CD14-positive monocyte (primary cell): ENCODE results near the gene YJU2. TPM values are rescaled to one million over a fixed set of nuclear protein-coding genes. Genes with fewer than 3 reads are reported as not detected.
A peak's percentile ranks its signal among the peaks of the same experiment; 100 is the strongest.
"Not testable (repeated sequence)": the region's sequence is repeated elsewhere in the genome, so short reads cannot be mapped to it uniquely, and the experiment has no call there.

Experiments
- DNase-seq, 3 donors: peaks; one replicate each; pipeline ENCODE4 v3.0.0-alpha.2; 2011 to 2022
- H2AFZ ChIP-seq: 2 replicates; pipeline ENCODE4 v1.6.0; 2012; ENCODE audit warnings: mild to moderate bottlenecking, low read depth, low read length, inconsistent platforms; ENCODE audit not compliant: insufficient read depth, poor library complexity, severe bottlenecking
- H3K27ac ChIP-seq, 2 donors: 1 replicate in 1 of 2; 2 replicates in 1 of 2; pipeline ENCODE4 v1.5.1; 2012 to 2013; ENCODE audit warnings: low read length in 2 of 2, control low read depth in 1 of 2, inconsistent platforms in 1 of 2, low read depth in 1 of 2, mild to moderate bottlenecking in 1 of 2
- H3K27me3 ChIP-seq, 2 donors: one replicate each; pipeline versions ENCODE4 v1.6.0 to v1.6.1; 2011 to 2013; ENCODE audit warnings: low read length in 2 of 2; ENCODE audit not compliant: control insufficient read depth in 2 of 2, insufficient read depth in 2 of 2
- H3K36me3 ChIP-seq, 2 donors: replicated peaks in 1 of 2; 1 replicate in 1 of 2; 2 replicates in 1 of 2; pipeline versions ENCODE4 v1.5.1 to v1.6.1; 2012 to 2013; ENCODE audit warnings: low read length in 2 of 2, control low read depth in 1 of 2, inconsistent platforms in 1 of 2, mild to moderate bottlenecking in 1 of 2; ENCODE audit not compliant: insufficient read depth in 2 of 2, control insufficient read depth in 1 of 2
- H3K4me1 ChIP-seq, 2 donors: 1 replicate in 1 of 2; 2 replicates in 1 of 2; pipeline versions ENCODE4 v1.5.1 to v1.6.1; 2012 to 2013; ENCODE audit warnings: low read length in 2 of 2, control low read depth in 1 of 2, inconsistent platforms in 1 of 2, mild to moderate bottlenecking in 1 of 2, moderate library complexity in 1 of 2; ENCODE audit not compliant: insufficient read depth in 2 of 2, control insufficient read depth in 1 of 2
- H3K4me2 ChIP-seq: replicated peaks from 2 replicates; pipeline ENCODE3; 2012; ENCODE audit warnings: low read length, moderate library complexity, mild to moderate bottlenecking; ENCODE audit not compliant: poor library complexity, severe bottlenecking; ENCODE audit errors: extremely low read depth
- H3K4me3 ChIP-seq, 3 experiments: fragments of 200-600 bp in 1 of 3; sonication (generic) in 1 of 3; replicated peaks in 1 of 3; 1 replicate in 2 of 3; 2 replicates in 1 of 3; pipeline ENCODE4 v1.5.1; 2011 to 2013; ENCODE audit warnings: low read length in 3 of 3, mild to moderate bottlenecking in 3 of 3, control low read depth in 2 of 3, low read depth in 2 of 3, inconsistent platforms in 1 of 3, moderate library complexity in 1 of 3
- H3K79me2 ChIP-seq: 2 replicates; pipeline ENCODE4 v1.6.0; 2012; ENCODE audit warnings: mild to moderate bottlenecking, control low read depth, inconsistent platforms, low read length, moderate library complexity; ENCODE audit not compliant: insufficient read depth
- H3K9ac ChIP-seq: 2 replicates; pipeline ENCODE4 v1.6.0; 2017; ENCODE audit warnings: low read length, mild to moderate bottlenecking; ENCODE audit not compliant: insufficient read depth, poor library complexity, severe bottlenecking
- H3K9me3 ChIP-seq, 2 donors: replicated peaks in 1 of 2; 1 replicate in 1 of 2; 2 replicates in 1 of 2; pipeline versions ENCODE4 v1.5.1 to v1.6.1; 2012 to 2013; ENCODE audit warnings: low read length in 2 of 2, control low read depth in 1 of 2; ENCODE audit not compliant: control insufficient read depth in 1 of 2, insufficient read depth in 1 of 2
- H4K20me1 ChIP-seq: 2 replicates; pipeline ENCODE4 v1.6.0; 2012; ENCODE audit warnings: mild to moderate bottlenecking, low read length, control low read depth, moderate library complexity; ENCODE audit not compliant: insufficient read depth
- H3K27ac Mint-ChIP-seq, 7 donors: one replicate each; pipeline ENCODE4 v1.8.0; 2020; ENCODE audit warnings: mild to moderate bottlenecking in 7 of 7, mixed read lengths in 7 of 7, moderate library complexity in 6 of 7, inconsistent platforms in 2 of 7
- H3K27me3 Mint-ChIP-seq, 3 donors: one replicate each; pipeline ENCODE4 v1.8.0; 2021 to 2022; ENCODE audit warnings: low read depth in 3 of 3, mild to moderate bottlenecking in 3 of 3, mixed read lengths in 3 of 3, moderate library complexity in 3 of 3, inconsistent platforms in 1 of 3
- H3K36me3 Mint-ChIP-seq, 2 donors: one replicate each; pipeline ENCODE4 v1.8.0; 2020; ENCODE audit warnings: mixed read lengths in 2 of 2, inconsistent platforms in 1 of 2, mild to moderate bottlenecking in 1 of 2
- H3K4me1 Mint-ChIP-seq: one replicate; pipeline ENCODE4 v1.8.0; 2020; ENCODE audit warnings: mild to moderate bottlenecking, mixed read lengths
- H3K4me3 Mint-ChIP-seq, 2 donors: one replicate each; pipeline ENCODE4 v1.8.0; 2020; ENCODE audit warnings: mild to moderate bottlenecking in 2 of 2, mixed read lengths in 2 of 2, moderate library complexity in 1 of 2
- H3K9me3 Mint-ChIP-seq, 7 donors: one replicate each; pipeline ENCODE4 v1.8.0; 2020 to 2022; ENCODE audit warnings: mixed read lengths in 7 of 7, mild to moderate bottlenecking in 6 of 7, moderate library complexity in 6 of 7, inconsistent platforms in 2 of 7
- WGBS: methylation state at CpG from one replicate; pipeline ENCODE4 v1.1.5; 2013; ENCODE audit warnings: missing lambda C conversion rate; ENCODE audit not compliant: insufficient coverage; 5-methylcytosine and 5-hydroxymethylcytosine counted together
- intact Hi-C, 2 donors: fragments of 100-400 bp; cut with micrococcal nuclease; formaldehyde crosslinking; loops; one replicate each; pipeline versions ENCODE4 v1.15.0 to v1.15.1; 2023
- polyA plus RNA-seq, 3 donors: library from polyadenylated mRNA; depleted of rRNA in 1 of 3; unstranded in 2 of 3; stranded (reverse) in 1 of 3; fragments of 300-500 nt in 2 of 3; fragments of >200 nt in 1 of 3; fragmentation: Illumina TruSeq in 2 of 3; gene quantifications; 1 replicate in 2 of 3; 2 replicates in 1 of 3; pipeline ENCODE4 v1.2.3, GENCODE V29; 2012 to 2021
- TF ChIP-seq, protein P1 (sequence below): fragments of 200-600 bp; IDR thresholded peaks from one replicate; pipeline ENCODE4 v1.8.0; 2022; ENCODE audit warnings: antibody characterized with exemption, mild to moderate bottlenecking

Gene YJU2
- polyA plus RNA-seq, 3 donors, result 8.6 to 19.3 (median 13.4) TPM

DNA sequence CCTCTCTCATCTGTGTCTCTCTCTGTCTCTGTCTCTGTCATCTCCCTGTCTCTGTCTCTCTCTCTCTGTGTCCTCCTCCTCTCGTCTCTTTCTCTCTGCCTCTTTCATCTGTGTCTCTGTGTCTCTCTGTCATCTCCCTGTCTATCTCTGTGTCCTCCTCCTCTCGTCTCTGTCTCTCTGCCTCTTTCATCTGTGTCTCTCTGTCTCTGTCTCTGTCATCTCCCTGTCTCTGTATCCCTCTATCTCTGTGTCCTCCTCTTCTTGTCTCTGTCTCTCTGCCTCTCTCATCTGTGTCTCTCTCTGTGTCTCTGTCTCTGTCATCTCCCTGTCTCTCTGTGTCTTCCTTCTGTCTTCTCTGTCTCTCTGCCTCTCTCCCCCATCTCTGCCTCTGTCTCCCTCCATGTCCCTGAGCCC lies 18.1 kb upstream of the YJU2 start:
- peaks cover 0 to 18% of the 10 kb centered on the region in 2 donors for H3K27me3 ChIP-seq
- intact Hi-C loops, result no loop called here
- H3K9me3 ChIP-seq, result no peaks in the 10 kb centered on the region
- H4K20me1 ChIP-seq, result no peaks in the 10 kb centered on the region
- no peaks in the 10 kb centered on the region for H3K36me3 ChIP-seq
- H3K4me3 ChIP-seq, result no peak overlapping the region
- H3K9me3 Mint-ChIP-seq, result peaks cover 0 to 4% (median 0%) of the 10 kb centered on the region in 7 donors
- 85% methylated on average over 2 of the region's 2 CpGs for WGBS
- peaks cover 7% of the 10 kb centered on the region for H3K4me1 Mint-ChIP-seq
- H3K4me1 ChIP-seq, result peaks cover 0 to 6% of the 10 kb centered on the region in 2 donors
- H3K27ac Mint-ChIP-seq, result no peak overlapping the region
- no peak overlapping the region for H3K9ac ChIP-seq
- peaks cover 4 to 11% (median 8%) of the 10 kb centered on the region in 3 donors for H3K27me3 Mint-ChIP-seq
- DNase-seq, result no peak
- H3K27ac ChIP-seq, result no peak overlapping the region
- no peak overlapping the region for H3K4me3 Mint-ChIP-seq
- H3K4me2 ChIP-seq, result no peak overlapping the region
- H3K36me3 Mint-ChIP-seq, result no peaks in the 10 kb centered on the region
- H2AFZ ChIP-seq, result no peak overlapping the region
- TF ChIP-seq, protein P1, sequence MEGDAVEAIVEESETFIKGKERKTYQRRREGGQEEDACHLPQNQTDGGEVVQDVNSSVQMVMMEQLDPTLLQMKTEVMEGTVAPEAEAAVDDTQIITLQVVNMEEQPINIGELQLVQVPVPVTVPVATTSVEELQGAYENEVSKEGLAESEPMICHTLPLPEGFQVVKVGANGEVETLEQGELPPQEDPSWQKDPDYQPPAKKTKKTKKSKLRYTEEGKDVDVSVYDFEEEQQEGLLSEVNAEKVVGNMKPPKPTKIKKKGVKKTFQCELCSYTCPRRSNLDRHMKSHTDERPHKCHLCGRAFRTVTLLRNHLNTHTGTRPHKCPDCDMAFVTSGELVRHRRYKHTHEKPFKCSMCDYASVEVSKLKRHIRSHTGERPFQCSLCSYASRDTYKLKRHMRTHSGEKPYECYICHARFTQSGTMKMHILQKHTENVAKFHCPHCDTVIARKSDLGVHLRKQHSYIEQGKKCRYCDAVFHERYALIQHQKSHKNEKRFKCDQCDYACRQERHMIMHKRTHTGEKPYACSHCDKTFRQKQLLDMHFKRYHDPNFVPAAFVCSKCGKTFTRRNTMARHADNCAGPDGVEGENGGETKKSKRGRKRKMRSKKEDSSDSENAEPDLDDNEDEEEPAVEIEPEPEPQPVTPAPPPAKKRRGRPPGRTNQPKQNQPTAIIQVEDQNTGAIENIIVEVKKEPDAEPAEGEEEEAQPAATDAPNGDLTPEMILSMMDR, result no peak
- H3K79me2 ChIP-seq, result no peaks in the 10 kb centered on the region

DNA sequence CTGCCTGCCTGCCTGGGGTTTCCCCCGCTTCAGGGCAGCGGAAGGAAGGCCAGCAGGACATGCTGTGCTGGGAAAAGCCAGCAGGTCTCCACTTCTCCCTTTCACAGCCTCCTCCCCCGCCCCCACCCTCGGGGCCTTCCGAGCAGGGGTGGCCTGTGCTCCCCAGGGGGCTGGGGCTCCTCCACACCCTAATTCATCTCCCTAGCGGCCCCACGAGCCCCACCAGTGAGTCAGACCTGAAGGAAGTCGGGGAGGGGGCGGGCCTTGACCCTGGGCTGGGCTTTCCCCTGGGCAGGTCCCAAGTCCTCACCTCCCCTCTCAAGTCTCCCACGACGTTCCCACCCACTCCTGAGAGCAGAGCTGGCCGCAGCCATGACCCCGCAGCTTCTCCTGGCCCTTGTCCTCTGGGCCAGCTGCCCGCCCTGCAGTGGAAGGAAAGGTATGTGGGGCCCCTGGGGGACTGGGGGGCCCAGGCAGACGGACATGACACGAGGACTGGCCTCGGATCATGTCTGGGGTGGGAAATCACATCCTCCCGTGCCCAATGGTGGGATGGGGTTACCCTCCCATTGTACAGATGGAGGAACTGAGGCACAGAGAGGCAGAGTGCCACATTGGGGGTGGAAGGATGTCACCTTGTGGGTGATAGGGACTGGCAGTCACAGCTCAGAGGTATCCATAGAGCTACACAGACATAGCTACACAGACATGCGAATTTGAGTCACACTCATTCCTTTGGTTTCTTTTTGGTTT lies 17.5 kb upstream of the YJU2 start, which contains the start of gene EBI3:
EBI3 (plus strand) TSS at position 345 of the 753 bp plus-strand sequence; CDS start at position 373, 28 bp downstream.
- H3K27ac ChIP-seq, result no peak within 1 kb of the TSS
- 0% methylated on average over 2 of the region's 19 CpGs for WGBS
- peaks cover 7 to 13% (median 8%) of the 10 kb centered on the region in 3 donors for H3K27me3 Mint-ChIP-seq
- no peak within 1 kb of the TSS for H3K4me3 ChIP-seq
- no peaks in the 10 kb centered on the region for H3K36me3 Mint-ChIP-seq
- no peaks in the 10 kb centered on the region for H4K20me1 ChIP-seq
- H3K36me3 ChIP-seq, result no peaks in the 10 kb centered on the region
- peaks cover 0 to 18% of the 10 kb centered on the region in 2 donors for H3K27me3 ChIP-seq
- H3K4me2 ChIP-seq, result no peak within 1 kb of the TSS
- peaks cover 0 to 6% of the 10 kb centered on the region in 2 donors for H3K4me1 ChIP-seq
- intact Hi-C loops, result no loop called here
- no peak within 1 kb of the TSS for H3K4me3 Mint-ChIP-seq
- H3K79me2 ChIP-seq, result no peaks in the 10 kb centered on the region
- no peak within 1 kb of the TSS for H2AFZ ChIP-seq
- H3K27ac Mint-ChIP-seq, result no peak within 1 kb of the TSS
- peaks cover 7% of the 10 kb centered on the region for H3K4me1 Mint-ChIP-seq
- DNase-seq, result peak; percentile 5 to 86 (median 15)
- H3K9ac ChIP-seq, result no peak within 1 kb of the TSS
- H3K9me3 Mint-ChIP-seq, result peaks cover 0 to 4% (median 0%) of the 10 kb centered on the region in 7 donors
- TF ChIP-seq, protein P1, result no peak
- no peaks in the 10 kb centered on the region for H3K9me3 ChIP-seq

- intact Hi-C loops, H4K20me1 ChIP-seq, H3K36me3 Mint-ChIP-seq, H3K27ac ChIP-seq, H3K36me3 ChIP-seq, H3K9ac ChIP-seq, H2AFZ ChIP-seq, DNase-seq, H3K4me1 Mint-ChIP-seq, H3K4me1 ChIP-seq, H3K4me3 Mint-ChIP-seq, H3K79me2 ChIP-seq, H3K4me3 ChIP-seq, H3K9me3 Mint-ChIP-seq, H3K9me3 ChIP-seq, H3K4me2 ChIP-seq, H3K27ac Mint-ChIP-seq: not testable (repeated sequence)
- WGBS, result 100% methylated on average over 2 of the region's 6 CpGs
- H3K27me3 Mint-ChIP-seq, result peaks cover 9 to 15% (median 11%) of the 10 kb centered on the region in 3 donors
- H3K27me3 ChIP-seq, result peaks cover 0 to 18% of the 10 kb centered on the region in 2 donors
These were observed 16.6 kb upstream of the YJU2 start for GRCh38 chr19:4230237-4230636.
